ENCODE results near the gene ZBTB42.

- TF ChIP-seq CTCF (optimal IDR thresholded peaks at IDR 0.05 in 1 of 3, IDR thresholded peaks at IDR 0.05 in 1 of 3, conservative IDR thresholded peaks at IDR 0.05 in 1 of 3; ENCODE audit: extremely low read depth in 1 of 3, insufficient read depth in 2 of 3, low read length in 3 of 3) (no peak), EZH2 (IDR thresholded peaks at IDR 0.05; ENCODE audit: low read length) (no peak)
Observed at GRCh38 chr14:104780513-104781030, 20.3 kb upstream of the ZBTB42 start.
